ENCODE measurements around the gene CAMKK1. TPM values are rescaled to one million over a fixed set of nuclear protein-coding genes. Genes with fewer than 3 reads are reported as not detected.

Gene CAMKK1
- total and polyA plus RNA-seq, 2 donors = 4.9 to 10.8 TPM

GRCh38 chr17:3904501-3904900, 11.6 kb upstream of the CAMKK1 start:
- Histone ChIP-seq H3K27me3 (ENCODE audit: control insufficient read depth in 2 of 2, insufficient read depth in 1 of 2, low read length in 1 of 2) (no peaks in the 10 kb centered on the region), H3K4me1 (ENCODE audit: control insufficient read depth in 2 of 2, insufficient read depth in 2 of 2, low read length in 2 of 2) (peaks cover 0 to 42% of the 10 kb centered on the region in 2 donors), H3K27ac (ENCODE audit: low read depth in 1 of 2, low read length in 1 of 2) (peak overlapping the region in 1 of 2 donors; percentile 72), H3K36me3 (ENCODE audit: control insufficient read depth in 2 of 2, insufficient read depth in 2 of 2, low read length in 1 of 2) (no peaks in the 10 kb centered on the region), H3K4me3 (ENCODE audit: low read length in 2 of 2) (no peak overlapping the region), H3K9me3 (ENCODE audit: control insufficient read depth in 2 of 2, insufficient read depth in 1 of 2, low read length in 1 of 2) (peaks cover 0 to 6% of the 10 kb centered on the region in 2 donors)
- WGBS = 92% methylated on average over 15 of the region's 15 CpGs
- DNase-seq (ENCODE audit: low read depth in 6 of 9, low spot score in 9 of 9) = no peak

GRCh38 chr17:3903881-3904290, 11.0 kb upstream of the CAMKK1 start:
- 95% methylated on average over 21 of the region's 21 CpGs for WGBS

GRCh38 chr17:3903051-3903825, 10.4 kb upstream of the CAMKK1 start:
- Histone ChIP-seq H3K4me1 (ENCODE audit: control insufficient read depth in 2 of 2, insufficient read depth in 2 of 2, low read length in 2 of 2) (peaks cover 0 to 37% of the 10 kb centered on the region in 2 donors), H3K27ac (ENCODE audit: low read depth in 1 of 2, low read length in 1 of 2) (no peak overlapping the region), H3K9me3 (ENCODE audit: control insufficient read depth in 2 of 2, insufficient read depth in 1 of 2, low read length in 1 of 2) (peaks cover 0 to 6% of the 10 kb centered on the region in 2 donors), H3K27me3 (ENCODE audit: control insufficient read depth in 2 of 2, insufficient read depth in 1 of 2, low read length in 1 of 2) (no peaks in the 10 kb centered on the region), H3K4me3 (ENCODE audit: low read length in 2 of 2) (no peak overlapping the region), H3K36me3 (ENCODE audit: control insufficient read depth in 2 of 2, insufficient read depth in 2 of 2, low read length in 1 of 2) (no peaks in the 10 kb centered on the region)
- DNase-seq (ENCODE audit: low read depth in 6 of 9, low spot score in 9 of 9) = no peak
- WGBS = 96% methylated on average over 25 of the region's 25 CpGs

More at GRCh38 chr17:3903881-3904290, 11.0 kb upstream of the CAMKK1 start:
- H3K4me1 ChIP-seq (ENCODE audit: control insufficient read depth in 2 of 2, insufficient read depth in 2 of 2, low read length in 2 of 2) = peaks cover 0 to 42% of the 10 kb centered on the region in 2 donors
- no peak for DNase-seq (ENCODE audit: low read depth in 6 of 9, low spot score in 9 of 9)
- H3K27me3 ChIP-seq (ENCODE audit: control insufficient read depth in 2 of 2, insufficient read depth in 1 of 2, low read length in 1 of 2) = no peaks in the 10 kb centered on the region
- H3K36me3 ChIP-seq (ENCODE audit: control insufficient read depth in 2 of 2, insufficient read depth in 2 of 2, low read length in 1 of 2) = no peaks in the 10 kb centered on the region
- no peak overlapping the region for H3K27ac ChIP-seq (ENCODE audit: low read depth in 1 of 2, low read length in 1 of 2)
- H3K9me3 ChIP-seq (ENCODE audit: control insufficient read depth in 2 of 2, insufficient read depth in 1 of 2, low read length in 1 of 2) = peaks cover 0 to 6% of the 10 kb centered on the region in 2 donors
- no peak overlapping the region for H3K4me3 ChIP-seq (ENCODE audit: low read length in 2 of 2)

GRCh38 chr17:3900646-3901045, 7.8 kb upstream of the CAMKK1 start:
- Histone ChIP-seq H3K27ac (ENCODE audit: low read depth in 1 of 2, low read length in 1 of 2) (no peak overlapping the region), H3K4me1 (ENCODE audit: control insufficient read depth in 2 of 2, insufficient read depth in 2 of 2, low read length in 2 of 2) (peaks cover 0 to 49% of the 10 kb centered on the region in 2 donors), H3K4me3 (ENCODE audit: low read length in 2 of 2) (no peak overlapping the region), H3K36me3 (ENCODE audit: control insufficient read depth in 2 of 2, insufficient read depth in 2 of 2, low read length in 1 of 2) (no peaks in the 10 kb centered on the region), H3K27me3 (ENCODE audit: control insufficient read depth in 2 of 2, insufficient read depth in 1 of 2, low read length in 1 of 2) (no peaks in the 10 kb centered on the region), H3K9me3 (ENCODE audit: control insufficient read depth in 2 of 2, insufficient read depth in 1 of 2, low read length in 1 of 2) (peaks cover 0 to 6% of the 10 kb centered on the region in 2 donors)
- DNase-seq (ENCODE audit: low read depth in 6 of 9, low spot score in 9 of 9) = no peak
- WGBS = 98% methylated on average over 6 of the region's 6 CpGs

- Histone ChIP-seq H3K9me3 (ENCODE audit: control insufficient read depth in 2 of 2, insufficient read depth in 1 of 2, low read length in 1 of 2) (no peaks in the 10 kb centered on the region), H3K27ac (ENCODE audit: low read depth in 1 of 2, low read length in 1 of 2) (no peak overlapping the region), H3K4me1 (ENCODE audit: control insufficient read depth in 2 of 2, insufficient read depth in 2 of 2, low read length in 2 of 2) (peaks cover 0 to 39% of the 10 kb centered on the region in 2 donors), H3K36me3 (ENCODE audit: control insufficient read depth in 2 of 2, insufficient read depth in 2 of 2, low read length in 1 of 2) (no peaks in the 10 kb centered on the region), H3K27me3 (ENCODE audit: control insufficient read depth in 2 of 2, insufficient read depth in 1 of 2, low read length in 1 of 2) (no peaks in the 10 kb centered on the region), H3K4me3 (ENCODE audit: low read length in 2 of 2) (no peak overlapping the region)
- 96% methylated on average over 12 of the region's 12 CpGs for WGBS
- DNase-seq (ENCODE audit: low read depth in 6 of 9, low spot score in 9 of 9) = no peak
These were observed 4.9 kb upstream of the CAMKK1 start for GRCh38 chr17:3897731-3898130.

- DNase-seq (ENCODE audit: low read depth in 6 of 9, low spot score in 9 of 9) = peak in 1 of 9 donors; percentile 62
- WGBS = 63% methylated on average over 6 of the region's 6 CpGs
- no peak overlapping the region for H3K4me3 ChIP-seq (ENCODE audit: low read length in 2 of 2)
- H3K27me3 ChIP-seq (ENCODE audit: control insufficient read depth in 2 of 2, insufficient read depth in 1 of 2, low read length in 1 of 2) = peaks cover 0 to 3% of the 10 kb centered on the region in 2 donors
- peak overlapping the region in 1 of 2 donors; percentile 22 for H3K27ac ChIP-seq (ENCODE audit: low read depth in 1 of 2, low read length in 1 of 2)
- no peaks in the 10 kb centered on the region for H3K9me3 ChIP-seq (ENCODE audit: control insufficient read depth in 2 of 2, insufficient read depth in 1 of 2, low read length in 1 of 2)
- H3K4me1 ChIP-seq (ENCODE audit: control insufficient read depth in 2 of 2, insufficient read depth in 2 of 2, low read length in 2 of 2) = peaks cover 6 to 42% of the 10 kb centered on the region in 2 donors
- H3K36me3 ChIP-seq (ENCODE audit: control insufficient read depth in 2 of 2, insufficient read depth in 2 of 2, low read length in 1 of 2) = no peaks in the 10 kb centered on the region
These were observed 4.0 kb upstream of the CAMKK1 start for GRCh38 chr17:3896968-3897235.

- DNase-seq (ENCODE audit: low read depth in 6 of 9, low spot score in 9 of 9) = no peak
- Histone ChIP-seq H3K9me3 (ENCODE audit: control insufficient read depth in 2 of 2, insufficient read depth in 1 of 2, low read length in 1 of 2) (no peaks in the 10 kb centered on the region), H3K4me1 (ENCODE audit: control insufficient read depth in 2 of 2, insufficient read depth in 2 of 2, low read length in 2 of 2) (peaks cover 10 to 47% of the 10 kb centered on the region in 2 donors), H3K27me3 (ENCODE audit: control insufficient read depth in 2 of 2, insufficient read depth in 1 of 2, low read length in 1 of 2) (peaks cover 2 to 7% of the 10 kb centered on the region in 2 donors), H3K4me3 (ENCODE audit: low read length in 2 of 2) (no peak overlapping the region), H3K27ac (ENCODE audit: low read depth in 1 of 2, low read length in 1 of 2) (peak overlapping the region in 1 of 2 donors; percentile 22), H3K36me3 (ENCODE audit: control insufficient read depth in 2 of 2, insufficient read depth in 2 of 2, low read length in 1 of 2) (no peaks in the 10 kb centered on the region)
- WGBS = 87% methylated on average over 15 of the region's 15 CpGs
These were observed 3.5 kb upstream of the CAMKK1 start for GRCh38 chr17:3896108-3896967.

GRCh38 chr17:3895354-3895753, 2.5 kb upstream of the CAMKK1 start:
- DNase-seq (ENCODE audit: low read depth in 6 of 9, low spot score in 9 of 9) = no peak
- no peaks in the 10 kb centered on the region for H3K36me3 ChIP-seq (ENCODE audit: control insufficient read depth in 2 of 2, insufficient read depth in 2 of 2, low read length in 1 of 2)
- 98% methylated on average over 3 of the region's 3 CpGs for WGBS
- H3K27ac ChIP-seq (ENCODE audit: low read depth in 1 of 2, low read length in 1 of 2) = no peak overlapping the region
- no peaks in the 10 kb centered on the region for H3K9me3 ChIP-seq (ENCODE audit: control insufficient read depth in 2 of 2, insufficient read depth in 1 of 2, low read length in 1 of 2)
- peaks cover 11 to 56% of the 10 kb centered on the region in 2 donors for H3K4me1 ChIP-seq (ENCODE audit: control insufficient read depth in 2 of 2, insufficient read depth in 2 of 2, low read length in 2 of 2)
- H3K4me3 ChIP-seq (ENCODE audit: low read length in 2 of 2) = no peak overlapping the region
- H3K27me3 ChIP-seq (ENCODE audit: control insufficient read depth in 2 of 2, insufficient read depth in 1 of 2, low read length in 1 of 2) = peaks cover 2 to 7% of the 10 kb centered on the region in 2 donors

- peaks cover 2 to 7% of the 10 kb centered on the region in 2 donors for H3K27me3 ChIP-seq (ENCODE audit: control insufficient read depth in 2 of 2, insufficient read depth in 1 of 2, low read length in 1 of 2)
- peaks cover 11 to 59% of the 10 kb centered on the region in 2 donors for H3K4me1 ChIP-seq (ENCODE audit: control insufficient read depth in 2 of 2, insufficient read depth in 2 of 2, low read length in 2 of 2)
- H3K4me3 ChIP-seq (ENCODE audit: low read length in 2 of 2) = no peak overlapping the region
- no peaks in the 10 kb centered on the region for H3K9me3 ChIP-seq (ENCODE audit: control insufficient read depth in 2 of 2, insufficient read depth in 1 of 2, low read length in 1 of 2)
- 83% methylated on average over 2 of the region's 2 CpGs for WGBS
- no peak for DNase-seq (ENCODE audit: low read depth in 6 of 9, low spot score in 9 of 9)
- no peaks in the 10 kb centered on the region for H3K36me3 ChIP-seq (ENCODE audit: control insufficient read depth in 2 of 2, insufficient read depth in 2 of 2, low read length in 1 of 2)
- no peak overlapping the region for H3K27ac ChIP-seq (ENCODE audit: low read depth in 1 of 2, low read length in 1 of 2)
These were observed 2.1 kb upstream of the CAMKK1 start for GRCh38 chr17:3894911-3895343.
